C4-2B (cell line): ENCODE data around the gene ANKMY1.
A peak's percentile ranks its signal among the peaks of the same experiment; 100 is the strongest.

Source experiments
- H3K27ac ChIP-seq: fragments of 450-650 bp; 2 replicates; pipeline ENCODE4 v1.5.1; 2017
- CTCF ChIP-seq: fragments of 450-650 bp; conservative IDR thresholded peaks from 2 replicates; pipeline ENCODE4 v1.5.1; 2017; ENCODE audit warnings: mild to moderate bottlenecking
- ZFX ChIP-seq: fragments of 450-650 bp; IDR thresholded peaks from 2 replicates; pipeline ENCODE4 v1.6.1; 2017

The ANKMY1 gene

GRCh38 chr2:240451791-240452461 lies 105.9 kb downstream of the ANKMY1 start:
- H3K27ac ChIP-seq, result peak overlapping the region; percentile 29; the same call in 1 of the 2 replicates

GRCh38 chr2:240451108-240451611 lies 106.6 kb downstream of the ANKMY1 start:
- TF ChIP-seq ZFX, result no peak
- TF ChIP-seq CTCF, result no peak
- no peak overlapping the region for H3K27ac ChIP-seq

More at GRCh38 chr2:240451791-240452461, 105.9 kb downstream of the ANKMY1 start:
- TF ChIP-seq CTCF, result no peak
- no peak for TF ChIP-seq ZFX

- H3K27ac ChIP-seq, result no peak overlapping the region
- TF ChIP-seq CTCF, result no peak
- TF ChIP-seq ZFX, result no peak
Observed at GRCh38 chr2:240450532-240451107, 107.2 kb downstream of the ANKMY1 start.

GRCh38 chr2:240449764-240450531 lies 107.8 kb downstream of the ANKMY1 start:
- no peak overlapping the region for H3K27ac ChIP-seq
- TF ChIP-seq CTCF (no peak), ZFX (no peak)

- TF ChIP-seq CTCF, result no peak
- no peak overlapping the region for H3K27ac ChIP-seq
Observed at GRCh38 chr2:240448387-240449274, 109.2 kb downstream of the ANKMY1 start.

GRCh38 chr2:240447934-240448333 lies 109.9 kb downstream of the ANKMY1 start:
- H3K27ac ChIP-seq, result no peak overlapping the region
- no peak for TF ChIP-seq ZFX
- no peak for TF ChIP-seq CTCF
